ENCODE measurements around the gene ONECUT1. TPM values are rescaled to one million over a fixed set of nuclear protein-coding genes. Genes with fewer than 3 reads are reported as not detected.

ONECUT1 gene
- total and polyA plus RNA-seq, 2 donors (not counting 3 experiments of a cell fraction or from before 2014, with no cell fraction given): not detected

- DNase-seq (ENCODE audit: low read depth, low spot score): no peak
- TF ChIP-seq GATA2 (IDR thresholded peaks at IDR 0.05; ENCODE audit: insufficient read depth, insufficient read length, low read depth, low read length) (no peak), MYC (IDR thresholded peaks at IDR 0.05; ENCODE audit: low read depth, low read length) (no peak), POLR2AphosphoS5 (IDR thresholded peaks at IDR 0.05; ENCODE audit: insufficient read depth, low read depth, low read length) (no peak), EZH2 (IDR thresholded peaks at IDR 0.05; ENCODE audit: borderline replicate concordance, low read depth, low read length, severe bottlenecking) (no peak)
- TF ChIP-seq, protein P1, sequence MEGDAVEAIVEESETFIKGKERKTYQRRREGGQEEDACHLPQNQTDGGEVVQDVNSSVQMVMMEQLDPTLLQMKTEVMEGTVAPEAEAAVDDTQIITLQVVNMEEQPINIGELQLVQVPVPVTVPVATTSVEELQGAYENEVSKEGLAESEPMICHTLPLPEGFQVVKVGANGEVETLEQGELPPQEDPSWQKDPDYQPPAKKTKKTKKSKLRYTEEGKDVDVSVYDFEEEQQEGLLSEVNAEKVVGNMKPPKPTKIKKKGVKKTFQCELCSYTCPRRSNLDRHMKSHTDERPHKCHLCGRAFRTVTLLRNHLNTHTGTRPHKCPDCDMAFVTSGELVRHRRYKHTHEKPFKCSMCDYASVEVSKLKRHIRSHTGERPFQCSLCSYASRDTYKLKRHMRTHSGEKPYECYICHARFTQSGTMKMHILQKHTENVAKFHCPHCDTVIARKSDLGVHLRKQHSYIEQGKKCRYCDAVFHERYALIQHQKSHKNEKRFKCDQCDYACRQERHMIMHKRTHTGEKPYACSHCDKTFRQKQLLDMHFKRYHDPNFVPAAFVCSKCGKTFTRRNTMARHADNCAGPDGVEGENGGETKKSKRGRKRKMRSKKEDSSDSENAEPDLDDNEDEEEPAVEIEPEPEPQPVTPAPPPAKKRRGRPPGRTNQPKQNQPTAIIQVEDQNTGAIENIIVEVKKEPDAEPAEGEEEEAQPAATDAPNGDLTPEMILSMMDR (IDR thresholded peaks at IDR 0.05; ENCODE audit: extremely low read depth in 1 of 2, insufficient read depth in 1 of 2, low read depth in 1 of 2, low read length in 2 of 2): no peak
- TF ChIP-seq, protein P2, sequence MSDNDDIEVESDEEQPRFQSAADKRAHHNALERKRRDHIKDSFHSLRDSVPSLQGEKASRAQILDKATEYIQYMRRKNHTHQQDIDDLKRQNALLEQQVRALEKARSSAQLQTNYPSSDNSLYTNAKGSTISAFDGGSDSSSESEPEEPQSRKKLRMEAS (IDR thresholded peaks at IDR 0.05; ENCODE audit: insufficient read depth, insufficient read length): no peak
- Histone ChIP-seq H3K36me3 (ENCODE audit: control insufficient read depth in 2 of 2, extremely low read depth in 1 of 2, insufficient read depth in 2 of 2, low read length in 2 of 2) (no peaks in the 10 kb centered on the region), H3K9me3 (replicated peaks; ENCODE audit: control insufficient read depth, insufficient read depth, low read length) (no peaks in the 10 kb centered on the region), H4K20me1 (replicated peaks; ENCODE audit: control insufficient read depth, extremely low read depth, insufficient read depth, low read length) (no peaks in the 10 kb centered on the region), H3K4me2 (ENCODE audit: insufficient read depth, low read length) (no peak overlapping the region), H3K4me3 (replicated peaks in 1 of 3; ENCODE audit: insufficient read depth in 1 of 3, low read depth in 1 of 3, low read length in 3 of 3) (no peak overlapping the region), H2AFZ (ENCODE audit: low read depth, low read length) (no peak overlapping the region), H3K4me1 (ENCODE audit: control insufficient read depth, extremely low read depth, insufficient read depth, low read length) (no peaks in the 10 kb centered on the region), H3K9me1 (replicated peaks; ENCODE audit: control insufficient read depth, extremely low read depth, insufficient read depth, low read length) (no peaks in the 10 kb centered on the region), H3K27ac (ENCODE audit: insufficient read depth, low read depth, low read length) (no peak overlapping the region), H3K27me3 (ENCODE audit: control insufficient read depth in 2 of 2, insufficient read depth in 2 of 2, low read length in 2 of 2) (peaks cover 5 to 19% of the 10 kb centered on the region in 2 experiments), H3K9ac (replicated peaks; ENCODE audit: extremely low read depth, insufficient read depth, low read length) (no peak overlapping the region), H3K79me2 (ENCODE audit: control insufficient read depth, insufficient read depth, low read length) (no peaks in the 10 kb centered on the region)
- POLR2A ChIA-PET: no interaction called here
- FAIRE-seq: no peak
- no TSS peak for BruUV-seq (replicated peaks)
- CTCF ChIA-PET: no interaction called here
- dilution Hi-C loops (cut with MboI; ENCODE audit: extremely low pct_ligation_motif_present, low sequenced_read_pairs) (no loop called here), intact Hi-C loops (cut with micrococcal nuclease) (no loop called here)
Observed at GRCh38 chr15:52760562-52760961, 29.6 kb downstream of the ONECUT1 start.

Measured in endothelial cell of umbilical vein (primary cell).